GM23338 (cell line): Measurements from ENCODE around the gene UBE2J1. TPM values are rescaled to one million over a fixed set of nuclear protein-coding genes. Genes with fewer than 3 reads are reported as not detected.

Experiments used
- ATAC-seq: fragments of 200-7000 bp; cut with Tn5 transposase; 3 replicates; pipeline ENCODE4 v1.9.1; 2020
- DNase-seq: peaks from one replicate; pipeline ENCODE4 v3.0.0-alpha.2; 2015; ENCODE audit warnings: low spot score
- H2AFZ ChIP-seq: fragments of 200-600 bp; sonication (generic); 2 replicates; pipeline ENCODE4 v1.8.0; 2016; ENCODE audit warnings: antibody characterized with exemption, mild to moderate bottlenecking, moderate library complexity
- H3F3A ChIP-seq: fragments of 200-600 bp; sonication (generic); replicated peaks from 2 replicates; pipeline ENCODE4 v1.8.0; 2017; ENCODE audit warnings: antibody characterized with exemption, mixed run types, low read depth
- H3K27ac ChIP-seq: fragments of 200-600 bp; sonication (generic); 2 replicates; pipeline ENCODE4 v1.6.1; 2016; ENCODE audit warnings: low read depth
- H3K27me3 ChIP-seq: fragments of 200-600 bp; sonication (generic); 2 replicates; pipeline ENCODE4 v1.8.0; 2016; ENCODE audit warnings: mild to moderate bottlenecking, mixed run types, moderate library complexity; ENCODE audit not compliant: insufficient read depth
- H3K36me3 ChIP-seq: fragments of 200-600 bp; sonication (generic); 2 replicates; pipeline ENCODE4 v1.8.0; 2016; ENCODE audit warnings: mild to moderate bottlenecking; ENCODE audit not compliant: insufficient read depth
- H3K4me1 ChIP-seq: fragments of 200-600 bp; sonication (generic); 2 replicates; pipeline ENCODE4 v1.8.0; 2016; ENCODE audit warnings: mild to moderate bottlenecking, moderate library complexity; ENCODE audit not compliant: insufficient read depth
- H3K4me2 ChIP-seq: fragments of 200-600 bp; sonication (generic); 2 replicates; pipeline ENCODE4 v1.7.1; 2017; ENCODE audit warnings: mixed run types
- H3K4me3 ChIP-seq: fragments of 200-600 bp; sonication (generic); 2 replicates; pipeline ENCODE4 v1.6.1; 2016; ENCODE audit warnings: mixed run types
- H3K79me2 ChIP-seq: fragments of 200-600 bp; sonication (generic); replicated peaks from 2 replicates; pipeline ENCODE4 v1.8.0; 2017; ENCODE audit warnings: mild to moderate bottlenecking; ENCODE audit not compliant: insufficient read depth
- H3K9me2 ChIP-seq: fragments of 200-600 bp; sonication (generic); 2 replicates; pipeline ENCODE4 v1.8.0; 2017; ENCODE audit not compliant: insufficient read depth
- H4K20me1 ChIP-seq: fragments of 200-600 bp; sonication (generic); replicated peaks from 2 replicates; pipeline ENCODE4 v1.8.0; 2017; ENCODE audit warnings: mild to moderate bottlenecking; ENCODE audit not compliant: insufficient read depth
- H3K27ac Mint-ChIP-seq: 2 replicates; pipeline ENCODE4 v1.8.0; 2020; ENCODE audit warnings: inconsistent platforms, mild to moderate bottlenecking, moderate library complexity, mixed read lengths
- H3K27me3 Mint-ChIP-seq: 3 replicates; pipeline ENCODE4 v1.8.0; 2022; ENCODE audit warnings: low read depth, mild to moderate bottlenecking, moderate library complexity, mixed read lengths, inconsistent platforms; ENCODE audit not compliant: insufficient read depth, poor library complexity
- H3K36me3 Mint-ChIP-seq: 3 replicates; pipeline ENCODE4 v1.8.0; 2021; ENCODE audit warnings: low read depth, mild to moderate bottlenecking, inconsistent platforms, moderate library complexity, mixed read lengths
- H3K4me1 Mint-ChIP-seq: 3 replicates; pipeline ENCODE4 v1.8.0; 2020; ENCODE audit warnings: mild to moderate bottlenecking, inconsistent platforms, mixed read lengths
- H3K4me3 Mint-ChIP-seq: 3 replicates; pipeline ENCODE4 v1.8.0; 2021; ENCODE audit warnings: moderate library complexity, mild to moderate bottlenecking, inconsistent platforms, mixed read lengths
- H3K9me3 Mint-ChIP-seq: 3 replicates; pipeline ENCODE4 v1.8.0; 2020; ENCODE audit warnings: moderate library complexity, mild to moderate bottlenecking, inconsistent platforms, mixed read lengths
- CREB1 ChIP-seq: fragments of 250-450 bp; sonication (Bioruptor Pico); IDR thresholded peaks from 2 replicates; pipeline ENCODE4 v1.5.0; 2020; ENCODE audit warnings: low read depth, mild to moderate bottlenecking, moderate library complexity
- EZH2 ChIP-seq: fragments of 200-600 bp; sonication (generic); IDR thresholded peaks from one replicate; pipeline ENCODE4 v1.8.0; 2017; ENCODE audit warnings: antibody characterized with exemption, mild to moderate bottlenecking, low read depth; ENCODE audit not compliant: unreplicated experiment
- EZH2phosphoT487 ChIP-seq: fragments of 200-600 bp; sonication (generic); IDR thresholded peaks from one replicate; pipeline ENCODE4 v1.8.1; 2018; ENCODE audit warnings: antibody characterized with exemption; ENCODE audit not compliant: unreplicated experiment
- JUNB ChIP-seq: IDR thresholded peaks from one replicate; pipeline ENCODE4 v1.6.1; 2016; ENCODE audit warnings: antibody characterized with exemption; ENCODE audit not compliant: unreplicated experiment
- NANOG ChIP-seq: IDR thresholded peaks from 2 replicates; pipeline ENCODE4 v1.6.1; 2016; ENCODE audit warnings: antibody characterized with exemption, borderline replicate concordance
- POLR2AphosphoS5 ChIP-seq: IDR thresholded peaks from 2 replicates; pipeline ENCODE4 v1.6.1; 2016; ENCODE audit warnings: antibody characterized with exemption, low read depth
- STAT1 ChIP-seq: IDR thresholded peaks from one replicate; pipeline ENCODE4 v1.6.1; 2016; ENCODE audit warnings: antibody characterized with exemption; ENCODE audit not compliant: unreplicated experiment
- ZNF331 ChIP-seq: fragments of 250-450 bp; sonication (Bioruptor Pico); IDR thresholded peaks from 2 replicates; pipeline ENCODE4 v1.5.0; 2020; ENCODE audit warnings: low read depth, mild to moderate bottlenecking, moderate library complexity
- polyA plus RNA-seq: library from polyadenylated mRNA; unstranded; fragments of >200 nt; fragmentation: Nextera tagmentation; extraction: Ambion mirVana; gene quantifications from 2 replicates; pipeline ENCODE4 v1.2.1, GENCODE V29; 2016
- total RNA-seq: library from RNA; depleted of rRNA; stranded (reverse); fragments of >200 nt; shearing (Covaris generic); gene quantifications from 2 replicates; pipeline ENCODE4 v1.2.3, GENCODE V29; 2014
- TF ChIP-seq, protein P1 (sequence below): IDR thresholded peaks from one replicate; pipeline ENCODE4 v1.6.1; 2018; ENCODE audit warnings: antibody characterized with exemption; ENCODE audit not compliant: unreplicated experiment
- TF ChIP-seq, protein P2 (sequence below): IDR thresholded peaks from 2 replicates; pipeline ENCODE4 v1.6.1; 2016; ENCODE audit warnings: antibody characterized with exemption
- TF ChIP-seq, protein P3 (sequence below), 2 experiments: fragments of 200-600 bp in 1 of 2; sonication (generic) in 1 of 2; conservative IDR thresholded peaks; 2 replicates each; pipeline versions ENCODE4 v1.5.1 to v1.6.1; 2016 to 2017; ENCODE audit warnings: antibody characterized with exemption in 2 of 2, low read depth in 2 of 2, mild to moderate bottlenecking in 2 of 2, moderate library complexity in 1 of 2

UBE2J1 gene
- total and polyA plus RNA-seq, 2 experiments from 2014 or later = 7.5 to 13.1 TPM

DNA sequence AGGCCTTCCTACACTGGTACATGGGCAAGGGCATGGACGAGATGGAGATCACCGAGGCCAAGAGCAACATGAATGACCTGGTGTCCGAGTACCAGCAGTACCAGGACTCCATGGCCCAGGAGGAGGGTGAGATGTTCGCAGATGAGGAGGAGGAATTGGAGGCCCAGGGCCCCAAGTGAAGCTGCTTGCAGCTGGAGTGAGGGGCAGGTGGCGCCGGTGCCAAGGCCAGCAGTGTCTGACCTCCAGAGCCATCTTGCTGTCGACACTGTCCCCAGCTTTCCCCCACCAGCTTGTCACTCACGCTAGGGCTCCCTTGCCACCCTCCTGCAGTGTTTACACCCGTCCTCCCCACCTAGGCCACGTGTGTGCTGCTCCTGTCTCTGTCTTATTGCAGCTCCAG lies 49.6 kb downstream of the UBE2J1 start:
- Mint-ChIP-seq H3K27me3 (peaks cover 10% of the 10 kb centered on the region), H3K4me3 (no peak overlapping the region), H3K4me1 (peaks cover 13% of the 10 kb centered on the region; the same call in 2 of the 3 replicates), H3K27ac (no peak overlapping the region), H3K36me3 (peaks cover 3% of the 10 kb centered on the region; the same call in 1 of the 3 replicates), H3K9me3 (peaks cover 7% of the 10 kb centered on the region; the same call in 1 of the 3 replicates)
- Histone ChIP-seq H3F3A (no peaks in the 10 kb centered on the region), H2AFZ (no peak overlapping the region), H3K79me2 (no peaks in the 10 kb centered on the region), H3K27me3 (no peaks in the 10 kb centered on the region), H3K4me2 (no peak overlapping the region), H3K9me2 (no peaks in the 10 kb centered on the region; the same call in 1 of the 2 replicates), H3K4me1 (peaks cover 6% of the 10 kb centered on the region; the same call in 1 of the 2 replicates), H3K36me3 (no peaks in the 10 kb centered on the region), H3K4me3 (no peak overlapping the region), H3K27ac (no peak overlapping the region), H4K20me1 (no peaks in the 10 kb centered on the region)
- no peak for ATAC-seq
- no peak for DNase-seq
- no peak for TF ChIP-seq EZH2phosphoT487
- TF ChIP-seq, protein P1, sequence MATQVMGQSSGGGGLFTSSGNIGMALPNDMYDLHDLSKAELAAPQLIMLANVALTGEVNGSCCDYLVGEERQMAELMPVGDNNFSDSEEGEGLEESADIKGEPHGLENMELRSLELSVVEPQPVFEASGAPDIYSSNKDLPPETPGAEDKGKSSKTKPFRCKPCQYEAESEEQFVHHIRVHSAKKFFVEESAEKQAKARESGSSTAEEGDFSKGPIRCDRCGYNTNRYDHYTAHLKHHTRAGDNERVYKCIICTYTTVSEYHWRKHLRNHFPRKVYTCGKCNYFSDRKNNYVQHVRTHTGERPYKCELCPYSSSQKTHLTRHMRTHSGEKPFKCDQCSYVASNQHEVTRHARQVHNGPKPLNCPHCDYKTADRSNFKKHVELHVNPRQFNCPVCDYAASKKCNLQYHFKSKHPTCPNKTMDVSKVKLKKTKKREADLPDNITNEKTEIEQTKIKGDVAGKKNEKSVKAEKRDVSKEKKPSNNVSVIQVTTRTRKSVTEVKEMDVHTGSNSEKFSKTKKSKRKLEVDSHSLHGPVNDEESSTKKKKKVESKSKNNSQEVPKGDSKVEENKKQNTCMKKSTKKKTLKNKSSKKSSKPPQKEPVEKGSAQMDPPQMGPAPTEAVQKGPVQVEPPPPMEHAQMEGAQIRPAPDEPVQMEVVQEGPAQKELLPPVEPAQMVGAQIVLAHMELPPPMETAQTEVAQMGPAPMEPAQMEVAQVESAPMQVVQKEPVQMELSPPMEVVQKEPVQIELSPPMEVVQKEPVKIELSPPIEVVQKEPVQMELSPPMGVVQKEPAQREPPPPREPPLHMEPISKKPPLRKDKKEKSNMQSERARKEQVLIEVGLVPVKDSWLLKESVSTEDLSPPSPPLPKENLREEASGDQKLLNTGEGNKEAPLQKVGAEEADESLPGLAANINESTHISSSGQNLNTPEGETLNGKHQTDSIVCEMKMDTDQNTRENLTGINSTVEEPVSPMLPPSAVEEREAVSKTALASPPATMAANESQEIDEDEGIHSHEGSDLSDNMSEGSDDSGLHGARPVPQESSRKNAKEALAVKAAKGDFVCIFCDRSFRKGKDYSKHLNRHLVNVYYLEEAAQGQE = no peak
- TF ChIP-seq, protein P2, sequence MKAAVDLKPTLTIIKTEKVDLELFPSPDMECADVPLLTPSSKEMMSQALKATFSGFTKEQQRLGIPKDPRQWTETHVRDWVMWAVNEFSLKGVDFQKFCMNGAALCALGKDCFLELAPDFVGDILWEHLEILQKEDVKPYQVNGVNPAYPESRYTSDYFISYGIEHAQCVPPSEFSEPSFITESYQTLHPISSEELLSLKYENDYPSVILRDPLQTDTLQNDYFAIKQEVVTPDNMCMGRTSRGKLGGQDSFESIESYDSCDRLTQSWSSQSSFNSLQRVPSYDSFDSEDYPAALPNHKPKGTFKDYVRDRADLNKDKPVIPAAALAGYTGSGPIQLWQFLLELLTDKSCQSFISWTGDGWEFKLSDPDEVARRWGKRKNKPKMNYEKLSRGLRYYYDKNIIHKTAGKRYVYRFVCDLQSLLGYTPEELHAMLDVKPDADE = no peak
- no peak for TF ChIP-seq JUNB
- TF ChIP-seq POLR2AphosphoS5 = no peak
- TF ChIP-seq, protein P3, sequence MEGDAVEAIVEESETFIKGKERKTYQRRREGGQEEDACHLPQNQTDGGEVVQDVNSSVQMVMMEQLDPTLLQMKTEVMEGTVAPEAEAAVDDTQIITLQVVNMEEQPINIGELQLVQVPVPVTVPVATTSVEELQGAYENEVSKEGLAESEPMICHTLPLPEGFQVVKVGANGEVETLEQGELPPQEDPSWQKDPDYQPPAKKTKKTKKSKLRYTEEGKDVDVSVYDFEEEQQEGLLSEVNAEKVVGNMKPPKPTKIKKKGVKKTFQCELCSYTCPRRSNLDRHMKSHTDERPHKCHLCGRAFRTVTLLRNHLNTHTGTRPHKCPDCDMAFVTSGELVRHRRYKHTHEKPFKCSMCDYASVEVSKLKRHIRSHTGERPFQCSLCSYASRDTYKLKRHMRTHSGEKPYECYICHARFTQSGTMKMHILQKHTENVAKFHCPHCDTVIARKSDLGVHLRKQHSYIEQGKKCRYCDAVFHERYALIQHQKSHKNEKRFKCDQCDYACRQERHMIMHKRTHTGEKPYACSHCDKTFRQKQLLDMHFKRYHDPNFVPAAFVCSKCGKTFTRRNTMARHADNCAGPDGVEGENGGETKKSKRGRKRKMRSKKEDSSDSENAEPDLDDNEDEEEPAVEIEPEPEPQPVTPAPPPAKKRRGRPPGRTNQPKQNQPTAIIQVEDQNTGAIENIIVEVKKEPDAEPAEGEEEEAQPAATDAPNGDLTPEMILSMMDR (conservative IDR thresholded peaks at IDR 0.05; ENCODE audit: low read depth in 2 of 2) = no peak; a peak in 1 of 4 replicates
- no peak for TF ChIP-seq CREB1
- TF ChIP-seq STAT1 = no peak
- no peak for TF ChIP-seq NANOG
- no peak for TF ChIP-seq EZH2
- TF ChIP-seq ZNF331 = no peak
